HUES6 (cell line): ENCODE results near the gene TTC24.
"Not testable (repeated sequence)": the region's sequence is repeated elsewhere in the genome, so short reads cannot be mapped to it uniquely, and the experiment has no call there.

ENCODE experiments used
- H3K27ac ChIP-seq: 2 replicates; pipeline ENCODE4 v1.7.0; 2013; ENCODE audit warnings: low read depth, mild to moderate bottlenecking, low read length, inconsistent platforms
- H3K27me3 ChIP-seq: 2 replicates; pipeline ENCODE4 v1.6.1; 2013; ENCODE audit warnings: low read length; ENCODE audit not compliant: control insufficient read depth, insufficient read depth
- H3K36me3 ChIP-seq: 2 replicates; pipeline ENCODE4 v1.6.1; 2013; ENCODE audit warnings: low read length; ENCODE audit not compliant: control insufficient read depth, insufficient read depth
- H3K4me1 ChIP-seq: 2 replicates; pipeline ENCODE4 v1.6.1; 2013; ENCODE audit warnings: low read length; ENCODE audit not compliant: control insufficient read depth, insufficient read depth
- H3K4me3 ChIP-seq: 2 replicates; pipeline ENCODE4 v1.5.1; 2013; ENCODE audit warnings: low read depth, low read length
- H3K9ac ChIP-seq: one replicate; pipeline ENCODE4 v1.6.1; 2013; ENCODE audit warnings: mild to moderate bottlenecking, low read length
- H3K9me3 ChIP-seq: 2 replicates; pipeline ENCODE4 v1.6.1; 2013; ENCODE audit warnings: low read depth, low read length; ENCODE audit not compliant: control insufficient read depth, insufficient read depth

The TTC24 gene

GRCh38 chr1:156595016-156595415 is 15.5 kb downstream of the TTC24 start:
- peaks cover 9% of the 10 kb centered on the region for H3K4me1 ChIP-seq

GRCh38 chr1:156596426-156596825 is 16.9 kb downstream of the TTC24 start:
- peaks cover 70% of the 10 kb centered on the region for H3K36me3 ChIP-seq
- H3K4me3 ChIP-seq = no peak overlapping the region
- H3K27me3 ChIP-seq = no peaks in the 10 kb centered on the region
- H3K4me1 ChIP-seq = peaks cover under 1% of the 10 kb centered on the region; the same call in 1 of the 2 replicates
- H3K27ac ChIP-seq = no peak overlapping the region
- no peaks in the 10 kb centered on the region for H3K9me3 ChIP-seq
- H3K9ac ChIP-seq = no peak overlapping the region

More at GRCh38 chr1:156595016-156595415, 15.5 kb downstream of the TTC24 start:
- Histone ChIP-seq H3K27me3 (no peaks in the 10 kb centered on the region), H3K9ac (no peak overlapping the region), H3K27ac (no peak overlapping the region), H3K9me3 (no peaks in the 10 kb centered on the region), H3K36me3 (peaks cover 70% of the 10 kb centered on the region), H3K4me3 (no peak overlapping the region)

GRCh38 chr1:156598125-156598524 is 18.6 kb downstream of the TTC24 start:
- Histone ChIP-seq H3K9me3 (no peaks in the 10 kb centered on the region), H3K4me1 (no peaks in the 10 kb centered on the region), H3K9ac (no peak overlapping the region), H3K27ac (no peak overlapping the region), H3K4me3 (no peak overlapping the region), H3K36me3 (peaks cover 64% of the 10 kb centered on the region), H3K27me3 (no peaks in the 10 kb centered on the region)

- H3K4me1 ChIP-seq = no peaks in the 10 kb centered on the region
- no peak overlapping the region for H3K9ac ChIP-seq
- H3K27ac ChIP-seq = no peak overlapping the region
- no peak overlapping the region for H3K4me3 ChIP-seq
- no peaks in the 10 kb centered on the region for H3K9me3 ChIP-seq
- H3K36me3 ChIP-seq = peaks cover 57% of the 10 kb centered on the region
- no peaks in the 10 kb centered on the region for H3K27me3 ChIP-seq
These were observed 19.4 kb downstream of the TTC24 start for GRCh38 chr1:156598731-156599432.

- H3K4me1 ChIP-seq = no peaks in the 10 kb centered on the region
- no peak overlapping the region for H3K27ac ChIP-seq
- peaks cover 47% of the 10 kb centered on the region for H3K36me3 ChIP-seq
- H3K9me3 ChIP-seq = no peaks in the 10 kb centered on the region
- no peak overlapping the region for H3K9ac ChIP-seq
- 0 out of 2 replicates have a peak overlapping the region, but pooled peaks have one; percentile 89 for H3K4me3 ChIP-seq
- no peaks in the 10 kb centered on the region for H3K27me3 ChIP-seq
These were observed 20.3 kb downstream of the TTC24 start for GRCh38 chr1:156599811-156600210.

GRCh38 chr1:156600733-156601121 is 21.2 kb downstream of the TTC24 start:
- H3K36me3 ChIP-seq = peaks cover 38% of the 10 kb centered on the region
- H3K27ac ChIP-seq = peak overlapping the region; percentile 76
- H3K4me3 ChIP-seq = peak overlapping the region; percentile 89
- no peaks in the 10 kb centered on the region for H3K27me3 ChIP-seq
- H3K9ac ChIP-seq = peak overlapping the region; percentile 97
- no peaks in the 10 kb centered on the region for H3K4me1 ChIP-seq
- no peaks in the 10 kb centered on the region for H3K9me3 ChIP-seq

GRCh38 chr1:156601122-156601830 is 21.8 kb downstream of the TTC24 start, which contains the start of gene GPATCH4:
TSS of gene GPATCH4 (minus strand) at chr1:156601479.
- peak within 1 kb of the TSS; percentile 89 for H3K4me3 ChIP-seq
- no peaks in the 10 kb centered on the region for H3K27me3 ChIP-seq
- peak within 1 kb of the TSS; percentile 97 for H3K9ac ChIP-seq
- no peaks in the 10 kb centered on the region for H3K4me1 ChIP-seq
- H3K36me3 ChIP-seq = peaks cover 33% of the 10 kb centered on the region
- peak within 1 kb of the TSS; percentile 76 for H3K27ac ChIP-seq
- H3K9me3 ChIP-seq = no peaks in the 10 kb centered on the region

- no peak overlapping the region for H3K27ac ChIP-seq
- no peaks in the 10 kb centered on the region for H3K27me3 ChIP-seq
- peaks cover 27% of the 10 kb centered on the region for H3K36me3 ChIP-seq
- no peaks in the 10 kb centered on the region for H3K4me1 ChIP-seq
- peak overlapping the region; percentile 97 for H3K9ac ChIP-seq
- H3K9me3 ChIP-seq = no peaks in the 10 kb centered on the region
- peak overlapping the region; percentile 89 for H3K4me3 ChIP-seq
These were observed 22.4 kb downstream of the TTC24 start for GRCh38 chr1:156601892-156602291.

GRCh38 chr1:156602557-156602993 is 23.1 kb downstream of the TTC24 start:
- no peak overlapping the region for H3K27ac ChIP-seq
- peak overlapping the region; percentile 9; the same call in 1 of the 2 replicates for H3K4me3 ChIP-seq
- no peaks in the 10 kb centered on the region for H3K9me3 ChIP-seq
- H3K9ac ChIP-seq = no peak overlapping the region
- H3K36me3 ChIP-seq = peaks cover 20% of the 10 kb centered on the region
- no peaks in the 10 kb centered on the region for H3K4me1 ChIP-seq
- H3K27me3 ChIP-seq = no peaks in the 10 kb centered on the region

- not testable (repeated sequence) for H3K36me3 ChIP-seq, H3K27ac ChIP-seq, H3K4me1 ChIP-seq, H3K27me3 ChIP-seq, H3K9ac ChIP-seq, H3K9me3 ChIP-seq, H3K4me3 ChIP-seq
These were observed 27.8 kb downstream of the TTC24 start for GRCh38 chr1:156607344-156607743.

- no peaks in the 10 kb centered on the region for H3K4me1 ChIP-seq
- H3K27me3 ChIP-seq = no peaks in the 10 kb centered on the region
- H3K9me3 ChIP-seq = no peaks in the 10 kb centered on the region
- H3K36me3 ChIP-seq = no peaks in the 10 kb centered on the region
- no peak overlapping the region for H3K9ac ChIP-seq
- H3K27ac ChIP-seq = no peak overlapping the region
- H3K4me3 ChIP-seq = no peak overlapping the region
These were observed 28.6 kb downstream of the TTC24 start for GRCh38 chr1:156608036-156608674.
